ENCODE results near the gene GCDH.
"Not testable (repeated sequence)": the region's sequence is repeated elsewhere in the genome, so short reads cannot be mapped to it uniquely, and the experiment has no call there.

Gene GCDH

GRCh38 chr19:12896460-12896859 is 5.5 kb downstream of the GCDH start:
- H3K27ac ChIP-seq: no peak overlapping the region
- no peak for DNase-seq (ENCODE audit: low read depth, low spot score)

DNA sequence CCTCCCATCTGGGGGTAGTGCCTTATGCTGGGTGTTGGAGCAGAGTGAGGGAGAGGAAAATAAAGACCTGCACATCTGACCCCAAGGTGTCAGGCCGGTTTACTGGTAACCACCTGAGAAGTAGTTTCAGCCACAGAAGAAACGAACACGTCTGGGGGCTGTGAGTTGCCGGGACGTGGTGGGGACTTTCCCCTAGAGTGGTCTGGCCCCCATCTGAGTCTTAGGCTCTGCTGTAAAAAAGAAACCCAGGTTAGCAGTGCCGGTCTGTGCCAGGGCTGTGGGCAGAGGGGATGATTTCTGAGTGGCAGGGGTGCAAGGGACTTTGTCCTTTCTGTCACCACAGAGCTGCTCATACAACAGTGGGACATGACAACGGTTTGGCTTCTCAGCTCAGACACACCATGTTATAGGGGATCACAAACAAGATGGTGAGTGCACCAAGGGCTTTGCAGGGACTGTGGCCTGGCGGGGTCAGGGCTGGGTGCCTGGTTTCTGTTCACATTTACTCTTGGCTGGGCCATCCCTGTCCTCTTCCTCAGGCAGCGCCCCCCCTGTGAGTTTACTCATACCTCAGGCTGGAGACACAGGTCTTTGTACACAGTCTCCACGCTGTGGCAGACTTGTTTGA is 9.0 kb downstream of the GCDH start:
- no peak overlapping the region for H3K27ac ChIP-seq
- DNase-seq (ENCODE audit: low read depth, low spot score): no peak

DNA sequence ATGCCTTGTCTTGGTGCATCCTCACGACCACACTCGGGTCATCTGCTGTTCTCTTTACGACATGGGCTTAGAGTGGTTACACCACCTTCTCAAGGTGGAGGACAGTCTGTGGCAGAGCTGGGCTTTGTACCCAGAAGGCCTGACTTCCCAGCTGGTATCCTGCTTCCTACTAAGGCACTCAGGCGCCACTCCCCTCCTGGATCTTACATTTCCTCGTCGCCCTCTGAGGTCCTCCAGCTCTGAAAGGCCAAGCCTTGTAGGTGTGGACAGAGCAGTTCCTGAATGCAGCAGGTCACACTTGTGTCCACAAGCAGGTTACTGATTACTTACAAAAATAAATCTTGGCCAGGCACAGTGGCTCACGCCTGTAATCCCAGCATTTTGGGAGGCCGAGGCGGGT is 16.2 kb downstream of the GCDH start:
- no peak for DNase-seq (ENCODE audit: low read depth, low spot score)
- no peak overlapping the region for H3K27ac ChIP-seq

DNA sequence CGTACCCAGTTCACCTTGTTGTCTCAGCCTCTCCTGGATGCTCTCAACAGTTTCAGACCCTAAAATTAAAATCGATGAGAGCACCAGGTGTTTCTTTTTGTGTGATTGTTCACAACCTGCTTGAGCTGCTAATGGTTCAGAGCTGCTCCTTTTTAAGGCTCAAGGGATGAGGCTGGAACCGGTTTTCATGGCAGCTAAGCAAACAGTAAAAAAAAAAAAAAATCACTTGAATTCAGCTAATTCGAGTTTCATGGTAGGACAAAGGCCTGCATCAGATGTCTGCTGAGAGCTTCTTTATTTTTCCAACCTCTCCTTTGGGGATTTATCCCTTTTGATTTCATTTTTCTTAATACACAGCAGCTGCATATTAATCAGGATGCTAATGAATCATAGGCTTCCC is 21.6 kb downstream of the GCDH start:
- no peak for DNase-seq (ENCODE audit: low read depth, low spot score)
- H3K27ac ChIP-seq: no peak overlapping the region

DNA sequence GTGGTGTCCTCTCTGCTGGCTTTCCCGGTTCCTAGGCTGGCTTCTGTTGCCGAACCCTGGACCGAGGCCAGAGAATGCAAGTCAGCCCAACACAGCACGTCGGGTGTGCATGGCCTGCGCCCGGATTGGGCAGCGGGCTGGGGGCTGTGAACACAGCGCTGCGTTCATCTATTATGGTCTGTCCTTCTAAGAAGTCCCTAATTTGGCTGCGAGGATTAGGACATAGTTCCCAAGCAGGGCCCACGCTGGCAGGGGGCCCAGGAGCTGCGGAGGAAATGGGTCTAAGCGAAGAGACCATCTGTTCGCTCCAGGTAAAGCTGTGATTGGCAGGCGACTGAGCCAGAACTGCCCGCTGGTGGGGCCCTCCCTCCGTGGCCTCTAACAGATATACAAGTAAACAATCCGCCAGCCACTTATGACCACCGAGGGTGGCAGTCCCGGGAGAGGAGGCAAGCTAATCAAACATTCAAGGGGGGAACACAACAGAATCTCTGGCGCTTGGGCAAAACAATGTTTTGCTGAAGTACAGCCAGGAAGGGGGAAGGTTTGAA is 22.1 kb downstream of the GCDH start:
- DNase-seq (ENCODE audit: low read depth, low spot score): no peak
- no peak overlapping the region for H3K27ac ChIP-seq

GRCh38 chr19:12913851-12914690 is 23.1 kb downstream of the GCDH start:
- no peak overlapping the region for H3K27ac ChIP-seq
- DNase-seq (ENCODE audit: low read depth, low spot score): no peak

- not testable (repeated sequence) for H3K27ac ChIP-seq; DNase-seq (ENCODE audit: low read depth, low spot score)
Observed at GRCh38 chr19:12915860-12916259, 24.9 kb downstream of the GCDH start.

GRCh38 chr19:12918253-12918652 is 27.3 kb downstream of the GCDH start:
- no peak for DNase-seq (ENCODE audit: low read depth, low spot score)

GRCh38 chr19:12921047-12921446 is 30.1 kb downstream of the GCDH start:
- no peak for DNase-seq (ENCODE audit: low read depth, low spot score)
- H3K27ac ChIP-seq: no peak overlapping the region

More at GRCh38 chr19:12918253-12918652, 27.3 kb downstream of the GCDH start:
- no peak overlapping the region for H3K27ac ChIP-seq

- no peak for DNase-seq (ENCODE audit: low read depth, low spot score)
- no peak overlapping the region for H3K27ac ChIP-seq
Observed at GRCh38 chr19:12922959-12923358, 32.0 kb downstream of the GCDH start.

DNA sequence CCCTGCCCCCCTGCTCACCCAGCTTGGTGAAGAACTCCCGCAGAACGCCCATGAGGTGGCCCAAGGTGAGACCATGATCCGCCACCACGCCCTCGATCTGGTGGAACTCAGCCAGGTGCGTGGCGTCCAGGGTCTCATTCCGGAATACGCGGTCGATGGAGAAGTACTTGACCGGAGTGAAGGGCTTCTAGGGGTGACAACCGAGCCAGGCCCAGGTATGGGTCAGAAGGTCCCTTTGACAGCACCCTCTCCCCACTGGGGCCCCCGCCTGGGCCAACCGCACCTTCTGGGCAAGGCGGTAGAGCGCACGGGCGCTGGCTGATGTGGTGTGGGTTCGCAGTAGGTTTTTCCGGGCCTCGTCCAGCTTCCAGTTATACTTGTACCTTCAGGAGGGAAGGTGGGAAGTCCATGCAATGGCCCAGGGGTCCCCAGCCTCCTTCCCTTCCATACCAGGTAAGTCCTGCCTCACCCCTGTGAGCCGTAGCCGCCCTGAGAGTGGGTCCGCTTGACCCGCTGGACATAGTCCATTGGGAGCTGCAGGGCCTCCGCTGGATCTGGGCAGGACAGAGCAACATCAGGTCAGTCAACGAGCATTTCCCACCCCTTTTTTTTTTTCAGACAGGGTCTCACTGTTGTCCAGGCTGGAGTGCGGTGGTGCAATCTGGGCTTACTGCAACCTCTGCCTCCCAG is 33.8 kb downstream of the GCDH start:
- no peak overlapping the region for H3K27ac ChIP-seq
- no peak for DNase-seq (ENCODE audit: low read depth, low spot score)

GRCh38 chr19:12930002-12930645 is 39.2 kb downstream of the GCDH start:
- H3K27ac ChIP-seq: no peak overlapping the region
- no peak for DNase-seq (ENCODE audit: low read depth, low spot score)

DNA sequence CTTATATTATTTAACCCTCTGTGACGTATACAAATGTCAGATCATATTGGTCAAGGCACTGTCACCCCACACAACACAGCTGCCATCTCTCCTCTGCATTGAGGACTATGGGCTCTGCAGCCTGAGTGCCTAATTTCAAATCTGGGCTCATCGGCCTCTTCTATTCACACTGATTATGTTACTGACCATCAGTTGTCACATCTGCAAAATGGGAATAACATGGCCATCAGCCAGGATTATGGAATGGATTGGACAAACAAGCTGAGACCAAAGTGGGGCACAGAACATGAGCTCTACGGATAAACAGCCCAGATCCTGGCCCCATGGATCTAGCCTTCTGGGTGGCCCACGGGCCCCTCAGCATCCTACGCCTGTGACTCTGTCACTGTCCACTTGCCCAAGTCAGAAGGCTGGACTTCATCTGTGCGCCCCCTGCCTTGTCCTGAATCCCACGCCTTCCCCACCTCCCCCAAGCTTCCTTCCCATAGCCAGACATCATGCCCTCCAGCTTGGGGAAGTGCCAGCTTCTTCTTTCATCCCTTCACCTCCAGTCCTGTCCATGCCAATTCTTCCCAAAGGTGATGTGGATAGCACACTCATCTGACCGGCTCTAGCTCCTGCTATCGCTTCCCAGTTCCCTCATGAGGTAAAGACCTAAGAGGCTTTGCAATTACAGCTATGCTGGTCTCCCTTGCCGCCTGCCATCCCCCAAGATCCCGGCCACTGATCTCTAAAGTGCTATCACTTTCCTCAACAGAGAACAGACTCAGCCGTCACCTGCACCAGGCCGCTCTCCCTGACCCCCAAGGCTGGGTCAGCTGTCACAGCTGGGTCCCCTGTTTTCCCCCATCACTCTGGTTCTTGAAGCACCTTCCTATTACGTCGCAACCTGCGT is 41.7 kb downstream of the GCDH start:
- peak overlapping the region; percentile 53 for H3K27ac ChIP-seq
- no peak for DNase-seq (ENCODE audit: low read depth, low spot score)

DNA sequence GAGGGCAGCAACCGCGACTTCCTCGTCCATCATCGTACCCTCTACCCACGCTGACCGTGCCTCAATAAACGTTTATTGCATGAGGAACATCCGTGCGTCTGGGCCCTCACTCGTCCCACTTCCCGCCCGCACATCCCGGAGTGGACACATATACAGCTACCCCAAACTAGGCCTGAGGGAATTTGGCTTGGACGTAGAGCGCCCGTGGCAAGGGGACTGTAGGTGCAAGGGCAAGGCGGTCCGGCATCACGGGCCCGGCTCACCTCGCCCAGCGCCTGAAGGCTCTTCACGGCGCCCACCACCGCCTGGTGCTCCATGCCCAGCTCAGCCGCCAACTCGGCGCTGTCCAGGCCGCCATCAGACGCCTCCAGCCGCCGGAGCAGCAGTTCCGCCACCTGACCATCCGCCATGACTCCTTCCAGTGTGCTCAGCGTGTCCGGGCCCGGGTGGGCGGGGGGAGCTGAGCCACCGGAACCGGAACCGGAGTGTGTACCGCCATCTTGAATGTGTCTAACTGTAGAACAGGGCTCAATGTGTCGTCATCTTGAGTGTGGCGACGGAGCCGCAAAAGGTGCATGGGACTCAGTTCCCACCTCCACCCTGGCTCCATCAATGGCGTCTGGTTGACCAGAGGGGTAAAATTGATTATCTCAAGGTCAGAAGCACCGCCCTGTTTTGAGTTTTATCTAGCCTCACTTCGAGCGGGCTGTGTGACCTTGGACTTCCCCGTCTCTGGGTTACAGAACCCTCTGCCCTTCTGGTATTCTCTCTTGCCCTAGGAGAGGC is 42.5 kb downstream of the GCDH start, which contains the start of gene FARSA:
TSS of gene FARSA (minus strand) at position 425 of the 786 bp plus-strand sequence. CDS start at position 410, 15 bp downstream.
- peak; percentile 55 for DNase-seq (ENCODE audit: low read depth, low spot score)
- H3K27ac ChIP-seq: peak within 1 kb of the TSS; percentile 53

DNA sequence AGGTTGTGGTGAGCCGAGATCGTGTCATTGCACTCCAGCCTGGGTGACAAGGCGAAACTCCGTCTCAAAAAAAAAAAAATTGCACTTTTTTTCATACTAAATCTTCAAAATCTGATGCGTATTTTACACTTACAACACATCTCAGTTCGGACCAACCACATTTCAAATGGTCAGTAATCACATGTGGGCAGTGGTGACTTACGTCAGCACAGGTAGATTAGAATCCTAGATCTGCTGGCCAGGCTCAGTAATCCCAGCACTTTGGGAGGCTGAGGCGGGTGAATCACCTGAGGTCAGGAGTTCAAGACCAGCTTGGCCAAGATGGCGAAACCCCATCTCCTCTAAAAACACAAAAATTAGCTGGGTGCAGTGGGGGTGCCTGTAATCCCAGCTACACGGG is 44.1 kb downstream of the GCDH start:
- H3K27ac ChIP-seq: no peak overlapping the region
- no peak for DNase-seq (ENCODE audit: low read depth, low spot score)

GRCh38 chr19:12936582-12936981 is 45.6 kb downstream of the GCDH start:
- H3K27ac ChIP-seq: no peak overlapping the region
- DNase-seq (ENCODE audit: low read depth, low spot score): no peak

DNA sequence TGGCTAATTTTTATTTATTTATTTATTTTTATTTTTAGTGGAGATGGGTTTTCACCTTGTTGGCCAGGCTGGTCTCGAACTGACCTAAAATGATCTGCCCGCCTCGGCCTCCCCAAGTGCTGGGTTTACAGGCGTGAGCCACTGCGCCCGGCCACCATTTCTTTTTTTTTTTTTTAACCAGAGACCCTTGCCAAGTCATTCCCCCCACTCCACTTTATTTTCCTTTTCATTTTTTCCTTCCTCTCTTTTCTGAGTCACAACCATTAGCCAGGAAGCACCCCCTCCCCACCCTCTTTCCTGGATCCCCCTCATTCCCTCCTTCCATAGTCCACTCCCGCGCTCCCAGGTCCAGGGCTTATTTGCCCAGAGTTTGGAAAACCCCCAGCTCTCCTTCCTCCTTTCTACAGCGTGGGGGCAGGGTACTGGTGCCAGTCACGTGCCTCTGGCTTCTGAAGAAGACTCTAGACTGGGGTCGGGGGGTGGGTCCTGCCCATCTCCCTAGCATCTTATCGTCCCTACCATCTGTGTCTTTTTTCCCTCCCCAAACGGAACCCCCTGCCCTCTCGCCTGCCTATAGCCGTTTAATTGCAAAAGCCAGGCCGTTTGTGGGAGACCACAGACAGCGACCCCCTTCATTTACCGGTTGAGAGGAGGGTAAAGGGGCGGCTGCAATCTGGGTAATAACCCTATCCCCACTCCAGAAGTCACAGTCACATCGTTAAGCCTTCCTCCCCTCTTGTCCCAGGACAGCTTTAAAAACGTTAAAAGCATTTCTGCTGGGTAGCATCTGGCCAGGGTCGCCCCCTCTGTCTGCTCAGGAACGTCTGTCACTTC is 46.4 kb downstream of the GCDH start:
- no peak overlapping the region for H3K27ac ChIP-seq
- DNase-seq (ENCODE audit: low read depth, low spot score): no peak
